Panc1 (cell line): ENCODE measurements around the gene MAP3K2. TPM values are rescaled to one million over a fixed set of nuclear protein-coding genes. Genes with fewer than 3 reads are reported as not detected.
A peak's percentile ranks its signal among the peaks of the same experiment; 100 is the strongest.
"Not testable (repeated sequence)": the region's sequence is repeated elsewhere in the genome, so short reads cannot be mapped to it uniquely, and the experiment has no call there.

Experiments used
- ATAC-seq: fragments of 200-7000 bp; cut with Tn5 transposase; 2 replicates; pipeline ENCODE4 v1.9.1; 2020; ENCODE audit warnings: mild to moderate bottlenecking, moderate library complexity
- BruUV-seq: library from RNA; stranded (reverse); fragments of 400-500 nt; replicated peaks from 2 replicates; lab custom pipeline; 2021; lab: Mats Ljungman, UMichigan
- CTCF ChIA-PET: fragments of 300-600 bp; sonication (Branson Sonifier 250); formaldehyde crosslinking; loops from one replicate; lab custom pipeline; 2022; ENCODE audit warnings: antibody characterized with exemption; lab: Charles Lee
- POLR2A ChIA-PET: fragments of 300-600 bp; sonication (Branson Sonifier 250); formaldehyde crosslinking; loops from one replicate; lab custom pipeline; 2022; ENCODE audit warnings: antibody characterized with exemption; lab: Charles Lee
- DNase-seq: peaks from one replicate; pipeline ENCODE4 v3.0.0-alpha.2; 2010; ENCODE audit warnings: low read depth, low spot score
- H3K27ac ChIP-seq: 2 replicates; pipeline ENCODE4 v1.5.1; 2011; ENCODE audit warnings: mild to moderate bottlenecking, low read length, inconsistent platforms
- H3K27me3 ChIP-seq: fragments of 200-500 bp; sonication (Bioruptor generic); 2 replicates; pipeline ENCODE4 v1.6.0; 2014; ENCODE audit warnings: low read length, inconsistent platforms; ENCODE audit not compliant: control insufficient read depth, insufficient read depth
- H3K36me3 ChIP-seq: fragments of 200-500 bp; sonication (Bioruptor generic); 2 replicates; pipeline ENCODE4 v1.5.1; 2014; ENCODE audit warnings: inconsistent platforms, mild to moderate bottlenecking, low read length, moderate library complexity; ENCODE audit not compliant: control insufficient read depth, insufficient read depth
- H3K4me1 ChIP-seq: 2 replicates; pipeline ENCODE4 v1.5.1; 2011; ENCODE audit warnings: inconsistent platforms, mild to moderate bottlenecking, low read length, moderate library complexity; ENCODE audit not compliant: control insufficient read depth, insufficient read depth
- H3K4me3 ChIP-seq, 2 experiments: 2 replicates each; pipeline ENCODE4 v1.5.1; 2011 to 2012; ENCODE audit warnings: low read depth in 2 of 2, low read length in 2 of 2, mild to moderate bottlenecking in 2 of 2, inconsistent platforms in 1 of 2, moderate library complexity in 1 of 2
- H3K9me3 ChIP-seq: fragments of 200-500 bp; sonication (Bioruptor generic); 2 replicates; pipeline ENCODE4 v1.5.1; 2014; ENCODE audit warnings: low read depth, mild to moderate bottlenecking, inconsistent platforms, low read length, moderate library complexity; ENCODE audit not compliant: control insufficient read depth, insufficient read depth
- CTCF ChIP-seq: fragments of 450-650 bp; IDR thresholded peaks from 2 replicates; pipeline ENCODE4 v1.5.1; 2017; ENCODE audit warnings: mild to moderate bottlenecking
- POLR2AphosphoS5 ChIP-seq: IDR thresholded peaks from 2 replicates; pipeline ENCODE4 v1.6.1; 2012; ENCODE audit warnings: mild to moderate bottlenecking, low read depth, low read length, moderate library complexity
- REST ChIP-seq, 2 experiments: IDR thresholded peaks; 2 replicates each; pipeline ENCODE4 v1.6.1; 2011 to 2012; ENCODE audit warnings: low read depth in 2 of 2, control low read depth in 1 of 2, low read length in 1 of 2, mild to moderate bottlenecking in 1 of 2, moderate library complexity in 1 of 2; ENCODE audit not compliant: insufficient read depth in 1 of 2
- SIN3A ChIP-seq: IDR thresholded peaks from 2 replicates; pipeline ENCODE4 v1.6.1; 2012; ENCODE audit warnings: low read depth, mild to moderate bottlenecking, low read length, moderate library complexity, borderline replicate concordance; ENCODE audit not compliant: insufficient read depth
- TCF7L2 ChIP-seq: IDR thresholded peaks from 2 replicates; pipeline ENCODE4 v1.6.1; 2011; ENCODE audit warnings: mild to moderate bottlenecking, low read depth, low read length, inconsistent platforms
- in situ Hi-C: cut with HindIII; loops from 2 replicates; pipeline ENCODE4 v1.10.0; 2016; ENCODE audit warnings: low sequenced_read_pairs, low pct_unique_long_range_greater_than_20kb
- intact Hi-C: fragments of 100-400 bp; cut with micrococcal nuclease; formaldehyde crosslinking; loops from one replicate; pipeline ENCODE4 v1.10.0; 2022; ENCODE audit not compliant: unreplicated experiment
- total RNA-seq: library from RNA; stranded (reverse); gene quantifications from one replicate; pipeline ENCODE4 v1.2.1, GENCODE V29; 2021; ENCODE audit not compliant: unreplicated experiment

Gene MAP3K2
- total RNA-seq, 1 experiment from 2014 or later = 70.6 TPM

- H3K4me3 ChIP-seq = no peak overlapping the region
- intact Hi-C loops = no loop called here
Observed at GRCh38 chr2:127410871-127411652, 23.3 kb upstream of the MAP3K2 start.

GRCh38 chr2:127409716-127410115, 21.9 kb upstream of the MAP3K2 start:
- intact Hi-C loops, POLR2A ChIA-PET, DNase-seq, H3K27me3 ChIP-seq, H3K9me3 ChIP-seq, BruUV-seq, H3K36me3 ChIP-seq, ATAC-seq, H3K4me3 ChIP-seq, CTCF ChIA-PET: not testable (repeated sequence)
- in situ Hi-C loops = loop anchor here (10.0 kb wide), 1 partner anchor 65 kb away; no protein-coding TSS in a partner anchor
- Histone ChIP-seq H3K4me1 (peaks cover 66% of the 10 kb centered on the region), H3K27ac (peak overlapping the region; percentile 88)

More at GRCh38 chr2:127410871-127411652, 23.3 kb upstream of the MAP3K2 start:
- Histone ChIP-seq H3K36me3 (no peaks in the 10 kb centered on the region), H3K4me1 (peaks cover 67% of the 10 kb centered on the region), H3K27me3 (no peaks in the 10 kb centered on the region), H3K27ac (peak overlapping the region; percentile 88), H3K9me3 (no peaks in the 10 kb centered on the region)
- in situ Hi-C loops = loop anchor here (10.0 kb wide), 1 partner anchor 64 kb away; no protein-coding TSS in a partner anchor
- DNase-seq = no peak
- no peak for TF ChIP-seq POLR2AphosphoS5
- TF ChIP-seq TCF7L2 = 0 out of 2 replicates have a peak, but pooled peaks have one; percentile 27
- no peak for TF ChIP-seq CTCF
- TF ChIP-seq REST (IDR thresholded peaks at IDR 0.05; ENCODE audit: insufficient read depth in 1 of 2, low read depth in 2 of 2, low read length in 1 of 2) = no peak
- TF ChIP-seq SIN3A = no peak
- no TSS peak for BruUV-seq
- POLR2A ChIA-PET = no interaction called here
- CTCF ChIA-PET = no interaction called here
- ATAC-seq = no peak

GRCh38 chr2:127408807-127409099, 21.0 kb upstream of the MAP3K2 start:
- intact Hi-C loops (no loop called here), in situ Hi-C loops (no loop called here)
- Histone ChIP-seq H3K27ac (peak overlapping the region; percentile 94), H3K4me3 (peak overlapping the region; percentile 36 to 52), H3K4me1 (peaks cover 62% of the 10 kb centered on the region), H3K27me3 (no peaks in the 10 kb centered on the region), H3K9me3 (no peaks in the 10 kb centered on the region), H3K36me3 (no peaks in the 10 kb centered on the region)
- ChIA-PET POLR2A (no interaction called here), CTCF (no interaction called here)
- TSS peak; percentile 80 for BruUV-seq
- ATAC-seq (no peak), DNase-seq (no peak)
- TF ChIP-seq REST (IDR thresholded peaks at IDR 0.05; ENCODE audit: insufficient read depth in 1 of 2, low read depth in 2 of 2, low read length in 1 of 2) (no peak), SIN3A (no peak), CTCF (no peak), TCF7L2 (no peak), POLR2AphosphoS5 (no peak)
